Retinal pigment epithelial cell (primary cell): ENCODE data around the gene AHRR.

Source experiments
- DNase-seq: peaks from one replicate; pipeline ENCODE4 v3.0.0-alpha.2; 2010; ENCODE audit warnings: low read depth
- H3K4me3 ChIP-seq: 2 replicates; pipeline ENCODE4 v1.5.1; 2011; ENCODE audit warnings: mild to moderate bottlenecking, low read length, control low read depth, moderate library complexity
- TF ChIP-seq, protein P1 (sequence below): conservative IDR thresholded peaks from 2 replicates; pipeline ENCODE4 v1.5.1; 2011; ENCODE audit warnings: low read depth, low read length, control low read depth, inconsistent platforms

Gene AHRR

DNA sequence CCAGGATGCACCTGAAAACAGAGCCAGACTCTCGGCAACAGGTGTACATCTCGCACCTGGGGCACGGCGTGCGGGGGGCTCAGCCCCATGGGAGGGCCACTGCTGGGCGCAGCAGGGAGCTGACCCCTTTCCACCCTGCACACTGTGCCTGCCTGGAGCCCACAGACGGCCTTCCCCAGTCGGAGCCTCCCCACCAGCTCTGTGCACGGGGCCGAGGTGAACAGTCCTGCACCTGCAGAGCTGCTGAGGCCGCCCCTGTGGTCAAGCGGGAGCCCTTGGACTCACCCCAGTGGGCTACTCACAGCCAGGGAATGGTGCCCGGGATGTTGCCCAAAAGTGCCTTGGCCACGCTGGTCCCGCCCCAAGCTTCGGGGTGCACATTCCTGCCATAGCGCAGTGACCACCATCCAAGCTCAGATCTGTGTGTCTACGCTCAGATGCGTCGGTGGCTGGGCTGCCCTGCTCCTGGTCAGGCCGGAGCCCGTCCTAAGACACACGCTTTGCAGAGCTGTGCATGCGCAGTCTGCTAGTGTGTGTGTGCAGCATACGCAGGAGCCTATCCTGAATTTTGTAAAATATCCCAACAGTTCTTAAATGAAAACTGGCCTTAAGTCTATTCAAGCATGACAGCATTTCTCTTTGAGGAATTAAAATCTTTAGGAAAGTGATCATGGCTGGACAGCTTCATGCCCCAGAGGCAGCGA, 113.1 kb downstream of the AHRR start:
- TF ChIP-seq, protein P1, sequence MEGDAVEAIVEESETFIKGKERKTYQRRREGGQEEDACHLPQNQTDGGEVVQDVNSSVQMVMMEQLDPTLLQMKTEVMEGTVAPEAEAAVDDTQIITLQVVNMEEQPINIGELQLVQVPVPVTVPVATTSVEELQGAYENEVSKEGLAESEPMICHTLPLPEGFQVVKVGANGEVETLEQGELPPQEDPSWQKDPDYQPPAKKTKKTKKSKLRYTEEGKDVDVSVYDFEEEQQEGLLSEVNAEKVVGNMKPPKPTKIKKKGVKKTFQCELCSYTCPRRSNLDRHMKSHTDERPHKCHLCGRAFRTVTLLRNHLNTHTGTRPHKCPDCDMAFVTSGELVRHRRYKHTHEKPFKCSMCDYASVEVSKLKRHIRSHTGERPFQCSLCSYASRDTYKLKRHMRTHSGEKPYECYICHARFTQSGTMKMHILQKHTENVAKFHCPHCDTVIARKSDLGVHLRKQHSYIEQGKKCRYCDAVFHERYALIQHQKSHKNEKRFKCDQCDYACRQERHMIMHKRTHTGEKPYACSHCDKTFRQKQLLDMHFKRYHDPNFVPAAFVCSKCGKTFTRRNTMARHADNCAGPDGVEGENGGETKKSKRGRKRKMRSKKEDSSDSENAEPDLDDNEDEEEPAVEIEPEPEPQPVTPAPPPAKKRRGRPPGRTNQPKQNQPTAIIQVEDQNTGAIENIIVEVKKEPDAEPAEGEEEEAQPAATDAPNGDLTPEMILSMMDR: no peak
- H3K4me3 ChIP-seq: no peak overlapping the region
- no peak for DNase-seq

GRCh38 chr5:435156-435790, 113.8 kb downstream of the AHRR start:
- H3K4me3 ChIP-seq: no peak overlapping the region
- TF ChIP-seq, protein P1: no peak
- no peak for DNase-seq

GRCh38 chr5:435961-436640, 114.6 kb downstream of the AHRR start:
- no peak overlapping the region for H3K4me3 ChIP-seq
- DNase-seq: no peak
- TF ChIP-seq, protein P1: peak; percentile 57

- H3K4me3 ChIP-seq: no peak overlapping the region
- DNase-seq: no peak
- TF ChIP-seq, protein P1: no peak
Measured at GRCh38 chr5:436641-436975, 115.1 kb downstream of the AHRR start.

DNA sequence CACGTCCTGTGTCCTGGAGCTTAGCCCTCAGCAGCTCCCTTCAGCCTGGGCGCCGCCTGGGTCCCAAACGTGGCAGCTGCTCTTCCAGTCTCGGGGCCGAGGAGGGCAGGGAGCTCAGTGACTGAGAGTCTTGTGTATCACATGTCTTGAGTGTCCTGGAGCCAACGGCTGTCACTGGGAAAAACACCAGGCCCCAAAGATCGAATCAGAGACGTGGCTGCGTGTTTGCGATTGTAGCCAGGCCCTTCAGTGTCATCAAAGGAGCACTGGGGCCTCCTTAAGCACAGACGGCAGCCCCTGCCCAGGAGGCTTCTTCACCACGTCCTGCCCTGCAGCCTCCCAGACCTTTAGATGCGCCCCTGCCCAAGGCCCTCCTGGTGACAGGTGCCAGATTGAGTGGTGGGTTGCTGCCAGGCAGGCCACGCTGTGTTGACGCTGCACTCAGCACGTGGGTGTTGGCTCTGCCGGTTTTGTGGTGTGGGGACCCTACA, 115.8 kb downstream of the AHRR start:
- no peak overlapping the region for H3K4me3 ChIP-seq
- DNase-seq: no peak
- TF ChIP-seq, protein P1: no peak

DNA sequence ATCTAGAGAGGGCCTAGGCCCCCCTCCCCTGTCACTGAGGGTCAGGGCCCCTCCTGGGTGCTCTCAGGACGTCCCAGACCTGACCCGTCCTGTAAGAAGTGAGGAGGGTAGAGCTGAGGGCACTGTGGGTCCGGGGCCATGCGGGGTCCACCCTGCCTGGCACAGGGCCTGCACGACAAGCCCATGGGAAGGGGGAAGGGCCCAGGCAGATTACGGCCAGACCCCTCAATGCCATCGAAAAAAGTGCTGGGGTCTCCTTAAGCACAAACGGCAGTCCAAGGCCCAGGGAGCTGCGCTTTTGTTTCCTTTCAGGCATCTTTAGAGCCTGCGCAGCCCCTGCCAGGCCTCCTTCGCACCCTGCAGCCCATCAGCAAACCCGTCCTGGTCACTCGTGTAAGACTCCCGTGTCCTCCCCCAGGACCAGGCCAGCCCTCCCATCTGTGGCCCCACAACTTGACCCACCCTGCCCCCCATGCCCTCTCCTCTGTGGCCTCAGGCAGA, 117.0 kb downstream of the AHRR start:
- no peak overlapping the region for H3K4me3 ChIP-seq
- TF ChIP-seq, protein P1: no peak
- no peak for DNase-seq

DNA sequence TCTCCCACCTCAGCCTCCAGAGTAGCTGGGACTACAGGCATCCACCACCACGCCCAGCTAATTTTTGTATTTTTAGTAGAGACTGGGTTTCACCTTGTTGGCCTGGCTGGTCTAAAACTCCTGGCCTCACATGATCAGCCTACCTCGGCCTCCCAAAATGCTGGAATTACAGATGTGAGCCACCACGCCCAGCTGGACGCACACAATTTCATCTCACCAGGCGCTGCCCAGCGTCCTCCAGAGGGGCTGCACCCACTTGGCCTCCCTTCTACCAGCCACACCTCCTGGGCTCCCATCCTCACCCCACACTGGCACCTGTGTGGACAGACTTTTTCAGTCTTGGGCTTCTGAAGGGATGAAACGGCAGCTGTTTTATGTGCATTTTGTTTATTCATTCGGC, 117.7 kb downstream of the AHRR start:
- no peak overlapping the region for H3K4me3 ChIP-seq
- no peak for DNase-seq
- TF ChIP-seq, protein P1: no peak
